Lung (tissue), 12 donors: ENCODE data around the gene GFOD1. TPM values are rescaled to one million over a fixed set of nuclear protein-coding genes. Genes with fewer than 3 reads are reported as not detected.

Experiments
- ATAC-seq: fragments of 200-7000 bp; cut with Tn5 transposase; one replicate; pipeline ENCODE4 v1.9.1; 2020; ENCODE audit warnings: moderate number of reproducible peaks; ENCODE audit not compliant: insufficient read depth, low FRiP score
- DNase-seq, 3 donors: peaks; one replicate each; pipeline ENCODE4 v3.0.0-alpha.2; 2013 to 2017
- H3K27ac ChIP-seq, 2 donors: one replicate each; pipeline ENCODE4 v1.5.1; 2013; ENCODE audit warnings: mild to moderate bottlenecking in 2 of 2, moderate library complexity in 2 of 2, control low read depth in 1 of 2, inconsistent platforms in 1 of 2, low read depth in 1 of 2, low read length in 1 of 2
- H3K27me3 ChIP-seq, 3 donors: one replicate each; pipeline ENCODE4 v1.5.1; 2013; ENCODE audit warnings: low read length in 2 of 3; ENCODE audit not compliant: control insufficient read depth in 3 of 3, insufficient read depth in 3 of 3
- H3K36me3 ChIP-seq, 4 donors: one replicate each; pipeline ENCODE4 v1.5.1; 2013; ENCODE audit warnings: low read length in 4 of 4, mild to moderate bottlenecking in 1 of 4, moderate library complexity in 1 of 4; ENCODE audit not compliant: control insufficient read depth in 4 of 4, insufficient read depth in 4 of 4
- H3K4me1 ChIP-seq, 5 donors: one replicate each; pipeline ENCODE4 v1.5.1; 2013; ENCODE audit warnings: low read length in 5 of 5, mild to moderate bottlenecking in 2 of 5, moderate library complexity in 1 of 5; ENCODE audit not compliant: control insufficient read depth in 5 of 5, insufficient read depth in 5 of 5
- H3K4me3 ChIP-seq: one replicate; pipeline ENCODE4 v1.5.1; 2013; ENCODE audit warnings: mild to moderate bottlenecking, control low read depth, moderate library complexity
- H3K9ac ChIP-seq, 2 donors: one replicate each; pipeline ENCODE4 v1.5.1; 2013; ENCODE audit warnings: low read length in 2 of 2, control low read depth in 1 of 2; ENCODE audit not compliant: insufficient read depth in 1 of 2
- H3K9me3 ChIP-seq, 4 donors: one replicate each; pipeline ENCODE4 v1.5.1; 2013; ENCODE audit warnings: low read length in 3 of 4, mild to moderate bottlenecking in 1 of 4, moderate library complexity in 1 of 4; ENCODE audit not compliant: control insufficient read depth in 4 of 4, insufficient read depth in 3 of 4
- CTCF ChIP-seq: IDR thresholded peaks from 2 replicates; pipeline ENCODE4 v1.5.1; 2012; ENCODE audit warnings: mild to moderate bottlenecking; ENCODE audit errors: control extremely low read depth, extremely low read depth
- WGBS, 2 donors: extraction: QIAGEN DNeasy Blood & Tissue Kit; methylation state at CpG; one replicate each; pipeline ENCODE4 v1.1.7; 2013; 5-methylcytosine and 5-hydroxymethylcytosine counted together
- polyA plus RNA-seq, 2 donors: library from polyadenylated mRNA; stranded (reverse); fragments of 200-250 nt; gene quantifications; one replicate each; pipeline ENCODE4 v1.2.1, GENCODE V29; 2013
- total RNA-seq, 2 donors: library from RNA; depleted of rRNA in 1 of 2; stranded (reverse); fragments of >200 nt in 1 of 2; gene quantifications; one replicate each; pipeline ENCODE4 v1.2.1, GENCODE V29; 2014 to 2021
- donor health status: control.
- donor health status: control.
- donor health status: Bipolar disorder and iron deficiency.
- donor health status: healthy.
- donor health status: DM: yes; HTN: yes; CAD: no.

The GFOD1 gene
- total and polyA plus RNA-seq, 4 donors, result 4.0 to 22.8 (median 7.9) TPM

GRCh38 chr6:13380761-13381160, 106.6 kb downstream of the GFOD1 start:
- Histone ChIP-seq H3K9ac (no peak overlapping the region), H3K9me3 (peaks cover 0 to 1% (median 0%) of the 10 kb centered on the region in 4 donors), H3K4me3 (no peak overlapping the region), H3K36me3 (peaks cover 0 to 2% (median 0%) of the 10 kb centered on the region in 4 donors), H3K4me1 (peaks cover 4 to 12% (median 8%) of the 10 kb centered on the region in 5 donors), H3K27me3 (no peaks in the 10 kb centered on the region), H3K27ac (no peak overlapping the region)
- no peak for TF ChIP-seq CTCF
- ATAC-seq (no peak), DNase-seq (no peak)
- 56 to 60% methylated on average over 2 of the region's 2 CpGs for WGBS, 2 donors

- peaks cover 4 to 12% (median 7%) of the 10 kb centered on the region in 5 donors for H3K4me1 ChIP-seq
- DNase-seq, result peak in 1 of 3 donors; percentile 5
- 78 to 79% methylated on average over 9 of the region's 9 CpGs for WGBS, 2 donors
Observed at GRCh38 chr6:13378669-13379590, 108.5 kb downstream of the GFOD1 start.

GRCh38 chr6:13377054-13377758, 110.2 kb downstream of the GFOD1 start:
- no peak overlapping the region for H3K4me3 ChIP-seq
- peaks cover 0 to 1% (median 0%) of the 10 kb centered on the region in 4 donors for H3K9me3 ChIP-seq
- WGBS, 2 donors, result 66 to 94% methylated on average over 2 of the region's 2 CpGs
- H3K36me3 ChIP-seq, result peaks cover 0 to 2% (median 0%) of the 10 kb centered on the region in 4 donors
- no peak for ATAC-seq
- DNase-seq, result no peak
- no peak overlapping the region for H3K9ac ChIP-seq
- no peaks in the 10 kb centered on the region for H3K27me3 ChIP-seq
- no peak for TF ChIP-seq CTCF
- peaks cover 0 to 12% (median 5%) of the 10 kb centered on the region in 5 donors for H3K4me1 ChIP-seq
- no peak overlapping the region for H3K27ac ChIP-seq

More at GRCh38 chr6:13378669-13379590, 108.5 kb downstream of the GFOD1 start:
- Histone ChIP-seq H3K9me3 (peaks cover 0 to 1% (median 0%) of the 10 kb centered on the region in 4 donors), H3K4me3 (no peak overlapping the region), H3K36me3 (peaks cover 0 to 2% (median 0%) of the 10 kb centered on the region in 4 donors), H3K27ac (no peak overlapping the region), H3K9ac (no peak overlapping the region), H3K27me3 (no peaks in the 10 kb centered on the region)
- ATAC-seq, result no peak
- TF ChIP-seq CTCF, result no peak
